Neural cell (in vitro differentiated cells): ENCODE measurements around the gene EHBP1. TPM values are rescaled to one million over a fixed set of nuclear protein-coding genes. Genes with fewer than 3 reads are reported as not detected.

Source experiments
- H2AFZ ChIP-seq: fragments of 200-600, 300-800 bp; sonication (generic), shearing (Covaris generic); 2 replicates; pipeline ENCODE4 v1.6.0; 2014; ENCODE audit warnings: low read depth, mild to moderate bottlenecking, antibody characterized with exemption, low read length, moderate library complexity
- H3F3A ChIP-seq: fragments of 200-600 bp; shearing (Covaris generic); 2 replicates; pipeline ENCODE4 v1.6.1; 2016; ENCODE audit warnings: mild to moderate bottlenecking, moderate library complexity, mixed read lengths, antibody characterized with exemption, low read length; ENCODE audit not compliant: insufficient read depth, poor library complexity, severe bottlenecking
- H3K27ac ChIP-seq: fragments of 200-600, 300-800 bp; sonication (generic), shearing (Covaris generic); 2 replicates; pipeline ENCODE4 v1.5.1; 2014; ENCODE audit warnings: mild to moderate bottlenecking, low read length, moderate library complexity
- H3K27me3 ChIP-seq: fragments of 300-800, 200-600 bp; sonication (generic), shearing (Covaris generic); 2 replicates; pipeline ENCODE4 v1.6.0; 2014; ENCODE audit warnings: mild to moderate bottlenecking, low read depth, low read length, moderate library complexity; ENCODE audit not compliant: insufficient read depth
- H3K36me3 ChIP-seq: fragments of 300-800, 200-600 bp; sonication (generic), shearing (Covaris generic); 2 replicates; pipeline ENCODE4 v1.5.1; 2014; ENCODE audit warnings: mild to moderate bottlenecking, antibody characterized with exemption, low read length, moderate library complexity; ENCODE audit not compliant: insufficient read depth
- H3K4me2 ChIP-seq: fragments of 300-800, 200-600 bp; sonication (generic), shearing (Covaris generic); 2 replicates; pipeline ENCODE4 v1.6.0; 2014; ENCODE audit warnings: mild to moderate bottlenecking, low read length
- H3K4me3 ChIP-seq: fragments of 300-800, 200-600 bp; sonication (generic), shearing (Covaris generic); 2 replicates; pipeline ENCODE4 v1.5.1; 2014; ENCODE audit warnings: mild to moderate bottlenecking, low read length, moderate library complexity
- H3K79me2 ChIP-seq: fragments of 200-600 bp; shearing (Covaris generic); replicated peaks from 2 replicates; pipeline ENCODE4 v1.6.0; 2014; ENCODE audit warnings: mild to moderate bottlenecking, low read length, moderate library complexity; ENCODE audit not compliant: insufficient read depth
- H3K9ac ChIP-seq: fragments of 300-800, 200-600 bp; sonication (generic), shearing (Covaris generic); 2 replicates; pipeline ENCODE4 v1.6.1; 2016; ENCODE audit warnings: mild to moderate bottlenecking, low read length, mixed read lengths
- H3K9me2 ChIP-seq: fragments of 200-600 bp; shearing (Covaris generic); 2 replicates; pipeline ENCODE4 v1.6.1; 2016; ENCODE audit warnings: mild to moderate bottlenecking, low read length, mixed read lengths; ENCODE audit not compliant: insufficient read depth
- H3K9me3 ChIP-seq: fragments of 200-600, 300-800 bp; sonication (generic), shearing (Covaris generic); 2 replicates; pipeline ENCODE4 v1.6.1; 2016; ENCODE audit warnings: mild to moderate bottlenecking, mixed run types, low read length, moderate library complexity, mixed read lengths
- H4K20me1 ChIP-seq: fragments of 200-600 bp; shearing (Covaris generic); 2 replicates; pipeline ENCODE4 v1.6.1; 2016; ENCODE audit warnings: mild to moderate bottlenecking, mixed run types; ENCODE audit not compliant: insufficient read depth
- EP300 ChIP-seq: fragments of 450-650 bp; conservative IDR thresholded peaks from 2 replicates; pipeline ENCODE4 v1.6.1; 2014; ENCODE audit warnings: antibody characterized with exemption, mild to moderate bottlenecking, moderate library complexity; ENCODE audit not compliant: poor library complexity, severe bottlenecking
- EZH2 ChIP-seq: fragments of 200-600, 300-800 bp; shearing (Covaris generic), sonication (generic); IDR thresholded peaks from 2 replicates; pipeline ENCODE4 v1.6.1; 2014; ENCODE audit warnings: antibody characterized with exemption, low read length, borderline replicate concordance, mild to moderate bottlenecking; ENCODE audit not compliant: insufficient read depth, poor library complexity, severe bottlenecking
- MXI1 ChIP-seq: fragments of 450-650 bp; conservative IDR thresholded peaks from 2 replicates; pipeline ENCODE4 v1.6.1; 2014; ENCODE audit warnings: antibody characterized with exemption, mild to moderate bottlenecking; ENCODE audit not compliant: poor library complexity, severe bottlenecking
- POLR2AphosphoS5 ChIP-seq: IDR thresholded peaks from 2 replicates; pipeline ENCODE4 v1.6.1; 2012
- RAD21 ChIP-seq: fragments of 450-650 bp; conservative IDR thresholded peaks from 2 replicates; pipeline ENCODE4 v1.6.1; 2014; ENCODE audit warnings: antibody characterized with exemption, mild to moderate bottlenecking, moderate library complexity
- SMC3 ChIP-seq: fragments of 450-650 bp; conservative IDR thresholded peaks from 2 replicates; pipeline ENCODE4 v1.6.1; 2014; ENCODE audit warnings: antibody characterized with exemption, mild to moderate bottlenecking, moderate library complexity; ENCODE audit not compliant: poor library complexity
- TAF1 ChIP-seq: IDR thresholded peaks from 2 replicates; pipeline ENCODE4 v1.6.1; 2012; ENCODE audit warnings: low read depth
- polyA plus RNA-seq: library from polyadenylated mRNA; depleted of rRNA; stranded (reverse); fragments of >200 nt; gene quantifications from 2 replicates; pipeline ENCODE4 v1.2.3, GENCODE V29; 2014
- TF ChIP-seq, protein P1 (sequence below): fragments of 450-650 bp; IDR thresholded peaks from 2 replicates; pipeline ENCODE4 v1.5.1; 2014; ENCODE audit warnings: antibody characterized with exemption, mild to moderate bottlenecking, moderate library complexity; ENCODE audit not compliant: poor library complexity, severe bottlenecking
- TF ChIP-seq, protein P2 (sequence below): IDR thresholded peaks from 2 replicates; pipeline ENCODE4 v1.6.1; 2012; ENCODE audit warnings: borderline replicate concordance

The EHBP1 gene
- polyA plus RNA-seq, 1 donor from 2014 or later: 52.6 TPM

DNA sequence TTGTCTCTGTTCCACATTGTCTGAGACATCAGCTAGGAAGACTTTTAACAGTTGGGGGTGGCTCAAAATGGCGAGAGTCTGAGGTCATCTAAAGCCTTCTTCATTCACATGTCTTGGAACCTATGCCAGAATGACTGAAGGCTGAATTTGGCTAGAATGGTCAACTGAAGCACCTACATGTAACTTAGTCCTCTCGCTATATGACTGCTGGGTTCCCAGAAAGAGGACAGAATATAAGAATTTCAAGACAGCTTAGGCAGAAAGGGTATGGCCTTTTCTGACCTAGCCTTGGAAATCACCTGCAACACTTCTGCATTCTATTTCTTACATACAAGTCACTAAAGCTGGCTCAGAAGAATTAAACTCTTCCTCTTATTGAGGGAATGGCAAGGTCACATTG, 269.5 kb downstream of the EHBP1 start:
- Histone ChIP-seq H3F3A (no peaks in the 10 kb centered on the region), H2AFZ (no peak overlapping the region), H3K4me2 (no peak overlapping the region), H3K79me2 (no peaks in the 10 kb centered on the region), H4K20me1 (no peaks in the 10 kb centered on the region), H3K27ac (no peak overlapping the region), H3K9me2 (no peaks in the 10 kb centered on the region), H3K9ac (no peak overlapping the region), H3K27me3 (no peaks in the 10 kb centered on the region), H3K4me3 (no peak overlapping the region), H3K36me3 (peaks cover 3% of the 10 kb centered on the region), H3K9me3 (no peaks in the 10 kb centered on the region)
- TF ChIP-seq, protein P1, sequence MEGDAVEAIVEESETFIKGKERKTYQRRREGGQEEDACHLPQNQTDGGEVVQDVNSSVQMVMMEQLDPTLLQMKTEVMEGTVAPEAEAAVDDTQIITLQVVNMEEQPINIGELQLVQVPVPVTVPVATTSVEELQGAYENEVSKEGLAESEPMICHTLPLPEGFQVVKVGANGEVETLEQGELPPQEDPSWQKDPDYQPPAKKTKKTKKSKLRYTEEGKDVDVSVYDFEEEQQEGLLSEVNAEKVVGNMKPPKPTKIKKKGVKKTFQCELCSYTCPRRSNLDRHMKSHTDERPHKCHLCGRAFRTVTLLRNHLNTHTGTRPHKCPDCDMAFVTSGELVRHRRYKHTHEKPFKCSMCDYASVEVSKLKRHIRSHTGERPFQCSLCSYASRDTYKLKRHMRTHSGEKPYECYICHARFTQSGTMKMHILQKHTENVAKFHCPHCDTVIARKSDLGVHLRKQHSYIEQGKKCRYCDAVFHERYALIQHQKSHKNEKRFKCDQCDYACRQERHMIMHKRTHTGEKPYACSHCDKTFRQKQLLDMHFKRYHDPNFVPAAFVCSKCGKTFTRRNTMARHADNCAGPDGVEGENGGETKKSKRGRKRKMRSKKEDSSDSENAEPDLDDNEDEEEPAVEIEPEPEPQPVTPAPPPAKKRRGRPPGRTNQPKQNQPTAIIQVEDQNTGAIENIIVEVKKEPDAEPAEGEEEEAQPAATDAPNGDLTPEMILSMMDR: no peak
- TF ChIP-seq, protein P2, sequence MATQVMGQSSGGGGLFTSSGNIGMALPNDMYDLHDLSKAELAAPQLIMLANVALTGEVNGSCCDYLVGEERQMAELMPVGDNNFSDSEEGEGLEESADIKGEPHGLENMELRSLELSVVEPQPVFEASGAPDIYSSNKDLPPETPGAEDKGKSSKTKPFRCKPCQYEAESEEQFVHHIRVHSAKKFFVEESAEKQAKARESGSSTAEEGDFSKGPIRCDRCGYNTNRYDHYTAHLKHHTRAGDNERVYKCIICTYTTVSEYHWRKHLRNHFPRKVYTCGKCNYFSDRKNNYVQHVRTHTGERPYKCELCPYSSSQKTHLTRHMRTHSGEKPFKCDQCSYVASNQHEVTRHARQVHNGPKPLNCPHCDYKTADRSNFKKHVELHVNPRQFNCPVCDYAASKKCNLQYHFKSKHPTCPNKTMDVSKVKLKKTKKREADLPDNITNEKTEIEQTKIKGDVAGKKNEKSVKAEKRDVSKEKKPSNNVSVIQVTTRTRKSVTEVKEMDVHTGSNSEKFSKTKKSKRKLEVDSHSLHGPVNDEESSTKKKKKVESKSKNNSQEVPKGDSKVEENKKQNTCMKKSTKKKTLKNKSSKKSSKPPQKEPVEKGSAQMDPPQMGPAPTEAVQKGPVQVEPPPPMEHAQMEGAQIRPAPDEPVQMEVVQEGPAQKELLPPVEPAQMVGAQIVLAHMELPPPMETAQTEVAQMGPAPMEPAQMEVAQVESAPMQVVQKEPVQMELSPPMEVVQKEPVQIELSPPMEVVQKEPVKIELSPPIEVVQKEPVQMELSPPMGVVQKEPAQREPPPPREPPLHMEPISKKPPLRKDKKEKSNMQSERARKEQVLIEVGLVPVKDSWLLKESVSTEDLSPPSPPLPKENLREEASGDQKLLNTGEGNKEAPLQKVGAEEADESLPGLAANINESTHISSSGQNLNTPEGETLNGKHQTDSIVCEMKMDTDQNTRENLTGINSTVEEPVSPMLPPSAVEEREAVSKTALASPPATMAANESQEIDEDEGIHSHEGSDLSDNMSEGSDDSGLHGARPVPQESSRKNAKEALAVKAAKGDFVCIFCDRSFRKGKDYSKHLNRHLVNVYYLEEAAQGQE: no peak

DNA sequence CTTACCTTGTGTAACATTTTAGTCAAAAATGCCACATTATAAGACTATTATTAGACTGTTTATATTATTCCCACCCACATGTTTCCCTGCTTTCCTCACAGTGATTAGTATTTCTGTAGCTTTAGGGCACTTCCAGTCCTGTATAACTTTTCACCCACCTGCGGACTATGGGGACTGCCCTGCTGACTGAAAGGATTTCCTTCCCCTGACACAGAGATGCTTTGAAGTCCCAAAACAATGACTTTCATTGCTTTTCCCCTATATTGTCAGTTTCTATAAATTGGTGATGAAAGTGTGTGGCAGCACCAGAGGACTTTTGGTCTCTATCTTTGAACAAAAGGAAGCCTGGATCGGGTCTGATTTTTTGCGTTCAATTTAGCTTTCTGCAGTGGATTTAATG, 286.1 kb downstream of the EHBP1 start:
- H3K36me3 ChIP-seq: peaks cover 5% of the 10 kb centered on the region
- no peaks in the 10 kb centered on the region for H4K20me1 ChIP-seq
- no peaks in the 10 kb centered on the region for H3K27me3 ChIP-seq
- no peak overlapping the region for H2AFZ ChIP-seq
- no peak overlapping the region for H3K9ac ChIP-seq
- TF ChIP-seq EP300: no peak
- TF ChIP-seq RAD21: no peak
- TF ChIP-seq TAF1: no peak
- TF ChIP-seq EZH2: no peak
- TF ChIP-seq, protein P2: no peak
- TF ChIP-seq, protein P1: no peak
- no peak for TF ChIP-seq MXI1
- no peak for TF ChIP-seq POLR2AphosphoS5
- TF ChIP-seq SMC3: no peak
- no peaks in the 10 kb centered on the region for H3F3A ChIP-seq
- no peak overlapping the region for H3K4me3 ChIP-seq
- no peak overlapping the region for H3K4me2 ChIP-seq
- H3K9me2 ChIP-seq: no peaks in the 10 kb centered on the region
- H3K27ac ChIP-seq: no peak overlapping the region
- no peaks in the 10 kb centered on the region for H3K79me2 ChIP-seq
- no peaks in the 10 kb centered on the region for H3K9me3 ChIP-seq
